GM21786 (cell line): ENCODE data around the gene PRKRIP1.
"Not testable (repeated sequence)": the region's sequence is repeated elsewhere in the genome, so short reads cannot be mapped to it uniquely, and the experiment has no call there.

ENCODE experiments used
- ATAC-seq: cut with Tn5 transposase; IDR thresholded peaks from one replicate; pipeline ENCODE4 v1.9.1; 2021; ENCODE audit not compliant: unreplicated experiment

Gene PRKRIP1

DNA sequence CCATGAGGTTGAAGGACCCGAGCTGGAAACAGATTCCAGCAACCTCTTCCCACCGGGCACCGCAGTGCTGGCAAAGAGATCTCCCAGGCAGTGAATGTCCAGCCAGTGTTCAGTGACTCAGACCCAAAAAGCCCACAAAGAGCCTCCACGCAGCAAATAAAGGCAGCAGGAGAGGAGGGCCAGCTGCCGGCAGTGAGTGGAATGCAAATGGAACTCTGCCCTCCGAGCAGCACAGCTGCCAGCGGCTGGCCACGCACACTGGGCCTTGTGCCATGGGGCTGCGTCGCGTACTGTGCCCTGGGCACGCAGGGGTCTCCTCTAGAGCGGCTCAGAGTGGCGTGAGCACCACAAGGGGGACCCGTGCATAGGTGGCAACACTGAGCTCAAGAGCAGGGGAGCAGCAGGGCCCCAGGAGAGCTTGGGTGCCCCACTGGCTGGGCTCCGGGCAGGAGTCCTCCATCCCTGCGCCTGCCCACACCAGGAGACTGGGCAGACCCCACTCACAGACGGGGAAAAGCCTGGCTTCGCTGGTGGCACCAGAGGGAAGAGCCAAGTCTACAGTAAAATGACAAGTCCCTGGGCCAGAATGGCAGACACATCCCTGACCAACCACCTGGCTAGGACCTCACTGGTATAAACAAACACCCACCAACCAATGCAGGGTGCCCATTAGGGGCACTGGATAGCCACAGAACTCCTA lies 78.7 kb downstream of the PRKRIP1 start:
- ATAC-seq = not testable (repeated sequence)
